GM18519 (cell line): ENCODE measurements around the gene TFCP2L1.
"Not testable (repeated sequence)": the region's sequence is repeated elsewhere in the genome, so short reads cannot be mapped to it uniquely, and the experiment has no call there.

Experiments
- ATAC-seq: cut with Tn5 transposase; IDR thresholded peaks from one replicate; pipeline ENCODE4 v1.9.1; 2021; ENCODE audit warnings: mild to moderate bottlenecking, moderate library complexity; ENCODE audit not compliant: unreplicated experiment, low FRiP score

Gene TFCP2L1

DNA sequence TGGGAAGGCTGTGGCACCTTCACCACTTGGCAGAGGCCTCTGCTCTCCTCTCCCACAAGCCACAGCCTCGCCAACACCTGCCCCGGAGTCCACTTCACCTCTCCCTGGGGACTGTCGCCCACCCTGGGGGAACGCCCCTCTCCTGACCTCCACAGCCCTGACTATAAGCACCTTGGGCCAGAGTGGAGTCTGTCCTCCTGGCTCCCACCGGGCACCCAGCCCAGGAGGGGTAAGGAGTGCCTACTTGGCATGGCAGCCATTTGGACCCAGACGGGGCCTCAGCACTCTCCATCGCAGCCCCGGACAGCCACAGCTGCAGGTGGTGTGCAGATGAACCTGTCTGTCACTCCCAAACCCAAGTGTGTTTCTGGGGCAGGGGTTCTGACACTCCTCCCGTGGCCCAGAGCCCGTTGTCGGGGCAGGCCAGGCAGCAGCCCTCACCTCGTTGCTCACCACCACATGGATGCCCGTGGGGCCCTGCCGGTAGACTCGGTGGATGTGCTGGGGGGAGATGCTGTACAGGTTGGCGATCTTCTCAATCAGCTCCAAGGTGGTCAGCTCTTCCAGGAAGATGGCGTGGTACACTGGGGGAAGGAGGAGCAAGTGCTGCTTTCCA lies 53.5 kb downstream of the TFCP2L1 start:
- no peak for ATAC-seq

DNA sequence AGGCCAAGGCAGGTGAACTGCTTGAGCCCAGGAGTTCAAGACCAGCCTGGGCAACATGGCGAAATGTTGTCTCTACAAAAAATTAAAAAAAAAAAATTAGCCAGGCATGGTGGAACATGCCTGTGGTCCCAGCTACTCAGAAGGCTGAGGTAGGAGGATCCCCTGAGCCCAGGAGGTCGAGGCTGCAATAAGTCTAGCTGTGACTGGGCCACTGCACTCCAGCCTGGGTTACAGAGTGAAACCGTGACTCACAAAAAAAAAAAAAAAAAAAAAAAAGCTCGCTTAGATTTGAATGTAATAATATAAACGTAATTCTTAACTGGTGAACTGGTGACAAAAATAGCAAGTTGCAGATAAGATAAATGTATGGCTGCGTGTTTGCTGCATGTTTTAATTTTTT lies 56.5 kb downstream of the TFCP2L1 start:
- no peak for ATAC-seq

DNA sequence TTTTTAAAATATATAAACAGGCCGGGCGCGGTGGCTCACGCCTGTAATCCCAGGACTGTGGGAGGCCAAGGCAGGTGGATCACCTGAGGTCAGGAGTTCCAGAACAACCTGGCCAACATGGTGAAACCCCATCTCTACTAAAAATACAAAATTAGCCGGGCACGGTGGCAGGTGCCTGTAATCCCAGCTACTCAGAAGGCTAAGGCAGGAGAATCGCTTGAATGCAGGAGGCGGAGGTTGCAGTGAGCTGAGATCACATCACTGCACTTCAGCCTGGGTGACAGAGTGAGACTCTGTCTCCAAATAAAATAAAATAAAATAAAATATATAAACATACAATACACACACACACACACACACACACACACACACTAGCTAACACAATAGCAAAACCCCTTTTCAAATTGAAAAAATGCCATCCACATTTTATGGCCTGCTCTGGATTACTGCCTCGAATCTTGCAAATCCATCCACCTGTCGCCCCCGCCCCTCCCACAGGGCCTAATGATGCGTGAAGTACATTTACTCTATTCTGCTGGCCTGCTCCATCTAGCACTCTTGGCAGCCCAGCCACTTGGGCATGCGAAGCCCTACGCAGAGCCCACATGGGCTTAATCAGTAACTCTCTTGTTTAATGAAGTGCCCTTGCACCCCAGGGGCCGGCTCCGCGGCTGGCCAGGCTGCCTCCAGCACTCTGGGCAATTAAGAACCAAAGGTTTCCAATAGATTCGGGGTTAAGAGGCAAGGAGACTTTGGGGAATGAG lies 57.4 kb downstream of the TFCP2L1 start:
- ATAC-seq = not testable (repeated sequence)

DNA sequence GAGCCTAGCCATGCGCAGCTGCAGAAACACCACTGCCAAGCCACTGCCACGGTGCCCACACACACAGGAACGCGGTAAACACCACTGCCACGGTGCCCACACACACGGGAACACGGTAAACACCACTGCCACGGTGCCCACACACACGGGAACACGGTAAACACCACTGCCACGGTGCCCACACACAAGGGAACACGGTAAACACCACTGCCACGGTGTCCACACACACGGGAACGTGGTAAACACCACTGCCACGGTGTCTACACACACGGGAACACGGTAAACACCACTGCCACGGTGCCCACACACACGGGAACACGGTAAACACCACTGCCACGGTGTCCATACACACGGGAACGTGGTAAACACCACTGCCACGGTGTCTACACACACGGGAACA lies 59.3 kb downstream of the TFCP2L1 start:
- not testable (repeated sequence) for ATAC-seq

DNA sequence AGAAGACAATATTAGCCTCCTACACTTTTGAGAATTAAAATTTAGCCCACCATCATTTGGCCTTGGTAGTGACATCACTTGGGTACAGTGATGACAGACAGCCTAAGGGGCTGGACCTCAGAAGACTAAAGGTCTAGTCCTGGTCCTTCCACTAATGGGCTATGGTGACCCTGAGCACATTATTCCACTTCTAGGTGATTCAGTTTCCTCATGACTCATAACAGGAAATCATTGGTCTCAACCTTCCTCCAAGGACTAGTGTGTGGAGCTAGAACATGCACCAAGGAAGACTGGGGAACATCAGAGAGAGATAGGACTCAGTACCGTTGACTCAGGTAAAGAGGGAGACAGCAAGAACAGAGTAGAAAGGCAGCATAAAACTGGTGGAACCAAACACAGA lies 64.0 kb downstream of the TFCP2L1 start:
- no peak for ATAC-seq

DNA sequence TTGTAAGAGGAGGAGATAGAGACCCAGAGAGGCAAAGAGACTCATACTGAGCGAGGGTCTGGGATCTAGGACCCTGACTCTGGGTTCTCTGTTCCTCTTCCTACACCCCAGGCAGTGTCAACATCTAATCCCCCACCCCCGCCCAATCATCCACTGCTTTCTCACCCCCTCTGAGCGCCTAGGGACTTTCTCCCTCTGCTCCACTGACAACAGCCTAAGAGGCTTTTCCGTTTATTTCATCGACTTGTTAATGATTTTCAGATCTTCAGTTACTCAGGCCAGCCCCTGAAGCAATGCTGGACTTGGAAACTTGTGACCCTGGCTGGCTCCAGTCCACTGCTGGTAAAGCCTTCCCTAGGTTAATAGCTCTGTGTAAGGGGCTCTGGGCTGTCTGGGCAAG lies 65.1 kb downstream of the TFCP2L1 start:
- ATAC-seq = no peak

DNA sequence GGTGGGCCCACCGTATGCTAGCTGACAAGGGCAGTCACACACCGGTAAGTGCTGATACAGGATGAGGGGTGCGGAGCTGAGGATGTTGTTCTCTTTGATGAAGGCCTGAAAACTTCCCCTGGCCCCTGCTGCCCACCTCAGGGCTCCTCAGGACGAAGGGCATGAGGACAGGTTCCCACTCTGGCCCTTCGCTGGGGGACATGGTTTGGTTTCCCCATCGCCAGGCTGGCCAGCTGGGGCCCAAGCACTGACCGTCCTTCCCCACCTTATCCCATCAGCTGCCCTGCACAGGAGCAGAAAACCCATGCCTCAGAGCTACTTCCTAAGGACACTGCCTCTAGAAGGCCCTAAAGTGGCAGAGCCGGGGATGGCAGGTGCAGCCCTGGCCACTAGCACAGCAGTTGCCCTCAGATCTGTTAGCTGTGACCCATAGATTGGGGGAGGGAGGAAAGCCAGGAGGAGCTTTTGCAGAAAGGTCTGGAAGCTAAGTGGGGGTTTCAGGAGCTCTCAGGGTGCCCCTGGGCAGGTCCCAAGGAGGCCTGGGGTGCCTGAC lies 66.5 kb downstream of the TFCP2L1 start:
- no peak for ATAC-seq

DNA sequence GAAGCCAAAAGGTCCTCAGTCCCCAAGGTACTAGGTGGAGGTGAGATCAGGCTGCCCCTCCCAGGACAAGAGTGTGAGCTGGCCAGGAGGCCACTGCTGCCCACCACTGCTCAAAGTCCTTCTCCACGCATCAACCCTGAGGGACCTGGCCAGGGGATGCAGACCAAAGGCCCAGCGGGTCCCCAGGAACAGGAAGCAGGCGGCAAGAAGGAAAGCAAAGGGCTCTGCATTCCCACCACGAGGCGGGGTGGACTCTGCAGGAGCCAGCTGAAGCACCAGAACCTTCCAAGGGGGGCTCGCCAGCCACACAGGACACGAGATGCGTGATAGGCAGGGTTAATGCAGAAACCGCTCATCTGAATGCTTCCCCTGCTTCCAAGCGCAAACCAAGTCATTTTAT lies 67.4 kb downstream of the TFCP2L1 start:
- ATAC-seq = no peak

DNA sequence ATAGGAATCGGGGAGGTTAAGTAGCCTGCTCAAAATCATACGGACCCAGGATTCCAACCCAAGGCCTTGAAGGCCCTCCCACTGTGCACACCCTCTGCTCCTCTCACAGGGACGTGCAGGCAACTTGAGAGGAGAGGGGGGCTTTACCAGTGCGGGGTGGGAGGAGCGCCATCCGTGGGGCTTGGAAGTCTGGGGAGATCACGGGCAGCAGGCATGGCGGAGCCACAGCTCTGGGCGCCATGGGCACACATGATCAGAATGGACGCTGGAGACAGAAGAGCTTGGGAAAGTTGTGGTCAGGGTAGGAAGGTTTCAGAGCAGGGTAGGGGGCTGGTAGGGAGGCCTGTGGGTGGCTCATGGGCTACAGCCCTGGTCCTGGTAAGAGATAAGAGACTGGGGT lies 70.7 kb downstream of the TFCP2L1 start:
- ATAC-seq = no peak

DNA sequence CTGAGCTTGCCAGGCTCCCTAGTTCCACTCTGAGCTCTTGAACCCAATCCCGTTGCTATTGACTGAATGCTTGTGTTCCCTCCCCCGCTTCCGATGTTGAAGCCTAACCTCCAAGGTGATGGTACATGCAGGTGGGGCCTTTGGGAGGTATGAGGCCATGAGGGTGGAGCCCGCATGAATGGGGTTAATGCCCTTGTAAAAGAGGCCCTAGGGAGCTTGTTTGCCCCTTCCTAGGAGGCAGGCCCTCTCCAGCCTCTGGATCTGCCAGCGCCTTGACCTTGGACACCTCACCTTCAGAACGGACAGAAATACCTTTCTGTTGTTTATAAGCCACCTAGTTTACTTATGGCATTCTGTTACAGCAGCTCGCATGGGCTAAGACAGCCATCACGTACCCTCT lies 71.6 kb downstream of the TFCP2L1 start:
- no peak for ATAC-seq

DNA sequence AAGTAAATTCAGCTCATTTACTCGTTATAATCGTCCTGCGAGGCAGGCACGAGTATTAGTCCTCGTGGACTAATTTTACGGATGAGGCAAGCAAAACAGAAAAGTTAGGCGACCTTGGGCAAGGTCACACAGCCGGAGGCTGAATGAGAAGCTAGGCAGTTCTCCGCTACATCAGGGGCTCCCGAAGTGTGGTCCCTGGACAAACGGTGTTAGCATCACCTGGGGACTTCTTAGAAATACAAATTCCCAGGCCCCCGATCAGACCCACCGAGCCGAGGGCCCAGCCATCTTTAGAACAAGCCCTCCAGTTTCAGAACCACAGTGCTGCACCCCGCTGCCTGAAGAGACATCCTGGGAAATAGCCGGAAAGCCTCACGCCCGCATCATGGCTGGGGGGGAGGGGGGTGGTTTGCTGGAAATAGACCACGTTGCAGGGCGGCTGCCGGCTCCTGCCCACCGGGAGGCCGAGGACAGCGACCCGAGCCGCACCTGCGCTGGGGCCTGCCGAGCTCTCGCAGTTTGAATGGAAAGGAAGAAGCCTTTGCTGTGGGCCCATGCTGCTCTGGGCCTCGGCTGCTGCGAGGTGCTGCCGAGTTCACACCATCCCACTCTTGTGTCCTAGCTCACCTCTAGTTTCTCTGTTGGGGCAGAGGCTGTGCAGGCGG lies 72.2 kb downstream of the TFCP2L1 start:
- ATAC-seq = no peak

DNA sequence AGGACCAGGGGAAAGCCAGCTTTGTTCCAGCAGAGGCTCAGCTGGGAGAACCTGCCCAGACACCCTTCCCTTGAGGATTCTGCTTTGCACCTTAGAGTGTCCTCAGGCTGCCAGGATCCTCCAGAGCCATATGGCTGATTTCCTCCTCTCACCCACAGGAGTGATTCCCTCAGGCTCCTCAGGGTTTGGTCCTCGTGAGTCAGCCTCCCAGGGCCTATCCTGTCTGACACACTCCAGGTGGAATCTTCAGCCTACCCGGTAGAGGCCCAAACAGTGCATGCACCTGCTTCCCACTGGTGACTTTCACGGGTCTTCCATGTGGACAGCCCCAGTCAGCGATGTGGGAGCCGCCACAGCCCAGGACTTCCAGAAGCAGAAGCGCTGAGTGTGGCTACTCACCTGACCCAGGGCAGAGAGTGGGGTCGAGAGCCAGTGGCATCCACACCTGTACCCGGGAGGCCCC lies 73.3 kb downstream of the TFCP2L1 start:
- no peak for ATAC-seq

DNA sequence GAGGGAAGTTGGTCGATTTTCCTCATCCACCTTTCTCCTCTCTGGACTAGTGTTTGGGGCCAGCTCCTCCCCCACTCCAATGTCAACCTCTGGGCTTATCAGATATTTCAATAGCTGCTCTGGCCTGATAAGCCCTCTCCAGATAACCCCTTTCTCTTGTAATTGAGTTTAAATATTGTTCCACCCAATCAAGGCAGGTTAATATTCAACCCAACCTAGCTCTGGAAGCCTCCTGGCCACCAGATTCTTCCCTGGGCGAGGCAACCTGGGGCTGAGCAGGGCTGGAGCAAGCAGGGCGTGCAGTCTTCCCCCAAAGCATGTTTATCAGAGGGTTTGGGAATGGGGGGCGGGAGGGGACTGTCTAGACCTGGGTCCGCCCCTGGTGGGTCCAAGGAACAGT lies 73.8 kb downstream of the TFCP2L1 start:
- ATAC-seq = no peak

DNA sequence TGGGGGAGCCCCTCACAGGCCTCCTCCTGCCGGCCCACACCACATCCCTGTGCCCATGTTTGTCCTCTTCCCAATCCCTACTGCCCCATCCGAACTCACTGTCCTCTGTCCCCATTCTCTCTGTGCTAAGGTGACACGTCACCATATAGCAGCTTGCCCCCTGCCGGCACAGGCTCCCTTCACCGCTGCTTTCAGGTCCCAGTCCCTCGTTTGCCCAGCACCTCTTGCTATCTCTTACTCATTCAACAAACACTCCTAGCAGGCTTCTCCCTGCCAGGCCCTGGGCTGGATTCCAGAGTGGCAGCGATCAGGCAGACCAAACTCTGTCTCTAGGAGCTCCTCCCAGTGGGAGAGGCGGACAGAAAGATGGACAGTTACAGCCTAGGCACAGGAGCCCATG lies 74.3 kb downstream of the TFCP2L1 start:
- no peak for ATAC-seq

DNA sequence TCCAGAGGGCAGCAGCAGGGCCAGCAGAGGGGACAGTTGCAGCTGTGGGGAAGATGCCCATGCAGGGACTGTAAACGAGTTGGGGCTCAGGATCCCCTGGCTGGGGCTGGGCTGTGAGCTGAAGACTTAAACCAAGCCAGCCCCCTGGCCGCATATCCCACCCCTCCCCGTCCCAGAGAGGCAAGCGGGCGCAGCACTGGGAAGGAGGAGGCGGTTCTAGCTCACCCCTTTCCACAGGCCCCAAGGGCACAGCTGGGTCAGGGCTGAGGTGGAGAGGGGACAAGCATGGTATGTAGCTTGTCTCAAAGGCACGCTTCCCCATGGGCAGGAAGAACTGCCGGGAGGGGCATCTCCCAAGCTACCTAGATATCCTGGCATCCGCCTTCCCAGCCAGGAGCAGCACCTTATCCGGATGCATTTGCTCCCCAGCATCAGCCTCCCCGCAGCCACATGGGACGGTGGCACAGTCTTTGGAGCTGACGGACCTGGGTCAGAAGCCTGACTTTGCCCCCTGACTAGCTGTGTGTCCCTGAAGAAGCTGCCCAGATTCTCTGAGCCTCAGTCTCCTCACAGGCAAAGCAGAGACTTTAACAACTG lies 75.9 kb downstream of the TFCP2L1 start:
- ATAC-seq = no peak

DNA sequence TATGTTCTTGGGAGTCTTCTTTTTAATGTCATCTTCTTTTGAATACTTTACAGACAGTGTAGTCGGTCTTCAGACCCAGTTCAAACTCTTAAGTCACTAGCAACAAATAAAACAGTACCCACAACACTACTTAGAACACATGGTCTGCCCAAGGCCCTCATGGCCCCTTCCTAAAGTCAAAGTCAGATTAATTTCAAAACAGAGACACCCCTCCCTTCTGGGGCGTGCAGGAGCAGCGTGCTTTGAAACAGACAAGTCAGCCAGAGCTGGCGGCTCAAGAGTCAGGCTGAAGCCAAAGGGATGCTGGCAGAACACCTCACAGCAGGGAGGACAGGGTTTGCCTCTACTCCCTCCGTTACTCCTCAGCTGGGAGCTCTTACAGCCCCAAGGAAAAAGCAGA lies 77.5 kb downstream of the TFCP2L1 start:
- no peak for ATAC-seq

DNA sequence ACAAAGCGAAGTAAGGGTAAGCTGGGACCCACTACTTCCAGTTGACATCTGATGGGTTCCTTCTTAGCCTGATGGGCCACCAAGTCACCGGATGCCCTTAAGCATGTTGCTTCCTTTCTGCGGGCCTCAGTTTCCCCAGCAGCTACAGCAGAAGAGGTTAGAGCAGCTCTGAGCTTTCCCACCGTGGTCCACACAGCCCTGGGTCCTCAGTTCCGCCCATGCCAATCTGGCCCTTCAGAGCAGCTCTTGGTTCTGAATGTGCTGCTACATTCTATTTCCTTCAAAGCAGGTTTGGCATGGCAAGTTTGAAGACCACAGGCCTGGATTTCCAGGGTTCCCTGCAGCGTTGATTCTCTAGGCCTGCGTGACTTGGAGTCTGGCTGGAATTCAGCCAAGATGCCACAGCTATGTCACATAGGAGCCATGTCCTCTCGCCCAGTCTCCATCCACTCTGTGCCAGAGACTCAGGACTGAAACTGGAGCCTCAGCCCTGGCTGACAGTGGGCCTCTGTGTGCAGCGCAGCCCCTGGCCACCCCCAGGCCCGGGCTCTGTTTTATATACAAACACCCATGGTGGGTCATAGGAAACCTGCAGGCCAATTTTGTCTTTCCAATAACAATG lies 79.6 kb downstream of the TFCP2L1 start:
- ATAC-seq = no peak

DNA sequence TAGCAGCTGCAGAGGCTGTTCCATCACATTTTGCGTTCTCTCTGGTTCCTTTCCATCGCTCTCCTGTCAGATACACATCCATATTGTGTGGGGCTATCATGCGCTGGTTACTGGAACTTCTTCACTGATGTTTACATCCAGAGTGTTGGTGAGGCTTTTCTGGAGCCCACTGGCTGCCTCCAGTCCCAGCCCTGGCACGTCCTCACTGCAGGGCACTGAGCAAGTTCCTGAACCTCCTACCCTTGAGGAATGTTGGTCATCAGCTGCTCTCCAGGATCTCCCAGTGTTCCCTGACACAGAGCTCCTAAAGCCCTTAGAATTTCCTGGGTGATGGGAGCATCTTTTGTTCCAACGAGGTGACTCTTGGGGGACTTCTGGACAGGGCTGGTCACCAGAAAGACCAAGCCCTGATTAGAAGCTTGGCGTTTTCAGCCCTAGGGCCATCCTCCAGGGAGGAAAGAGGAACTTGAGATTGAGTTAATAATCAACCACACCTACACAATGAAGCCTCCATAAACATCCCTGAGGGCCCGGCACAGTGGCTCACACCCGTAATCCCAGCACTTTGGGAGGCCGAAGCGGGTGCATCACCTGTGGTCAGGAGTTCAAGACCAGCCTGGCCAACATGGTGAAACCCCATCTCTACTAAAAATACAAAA lies 81.3 kb downstream of the TFCP2L1 start:
- no peak for ATAC-seq

DNA sequence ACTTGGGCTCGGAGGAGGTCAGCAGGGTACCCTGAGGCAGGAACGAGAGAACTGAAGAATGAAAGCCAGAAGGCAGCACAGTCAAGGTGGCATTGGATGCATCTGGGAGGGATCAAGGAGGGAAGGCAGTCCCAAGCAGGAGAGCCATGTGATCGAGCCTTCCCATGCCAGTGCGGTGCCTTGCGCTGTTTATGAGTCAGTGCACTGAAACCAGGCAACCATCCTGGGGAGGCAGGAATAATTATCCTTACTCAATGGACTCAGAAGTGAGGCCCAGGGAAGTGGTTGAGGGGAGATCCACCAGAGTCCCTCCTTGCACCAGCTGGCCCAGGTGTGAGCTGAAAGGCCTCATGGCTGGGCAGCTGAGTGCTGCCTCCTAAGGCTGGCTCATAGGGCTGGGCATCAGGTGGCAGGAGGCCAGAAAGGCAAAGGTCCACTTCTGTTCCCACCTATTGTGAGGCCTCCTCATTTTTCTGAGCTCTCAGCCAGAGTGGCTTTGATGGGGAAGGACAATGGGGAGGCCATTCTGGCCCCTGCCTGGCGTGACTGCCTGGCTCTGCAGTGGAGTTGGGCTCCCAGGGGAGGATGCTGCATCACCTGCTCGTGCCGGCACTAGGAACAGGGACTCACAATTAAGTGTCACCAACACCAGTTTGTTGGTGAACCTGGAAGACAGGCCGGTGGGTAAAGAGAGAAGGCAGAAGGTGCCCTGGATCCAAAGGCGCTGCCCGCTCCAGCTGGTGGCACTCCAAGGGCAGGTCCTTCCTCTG lies 82.3 kb downstream of the TFCP2L1 start:
- ATAC-seq = no peak
